GM19035 (cell line): ENCODE measurements around the gene CATSPERD.

ENCODE experiments used
- ATAC-seq: cut with Tn5 transposase; IDR thresholded peaks from one replicate; pipeline ENCODE4 v1.9.1; 2021; ENCODE audit not compliant: unreplicated experiment

The CATSPERD gene, protein sequence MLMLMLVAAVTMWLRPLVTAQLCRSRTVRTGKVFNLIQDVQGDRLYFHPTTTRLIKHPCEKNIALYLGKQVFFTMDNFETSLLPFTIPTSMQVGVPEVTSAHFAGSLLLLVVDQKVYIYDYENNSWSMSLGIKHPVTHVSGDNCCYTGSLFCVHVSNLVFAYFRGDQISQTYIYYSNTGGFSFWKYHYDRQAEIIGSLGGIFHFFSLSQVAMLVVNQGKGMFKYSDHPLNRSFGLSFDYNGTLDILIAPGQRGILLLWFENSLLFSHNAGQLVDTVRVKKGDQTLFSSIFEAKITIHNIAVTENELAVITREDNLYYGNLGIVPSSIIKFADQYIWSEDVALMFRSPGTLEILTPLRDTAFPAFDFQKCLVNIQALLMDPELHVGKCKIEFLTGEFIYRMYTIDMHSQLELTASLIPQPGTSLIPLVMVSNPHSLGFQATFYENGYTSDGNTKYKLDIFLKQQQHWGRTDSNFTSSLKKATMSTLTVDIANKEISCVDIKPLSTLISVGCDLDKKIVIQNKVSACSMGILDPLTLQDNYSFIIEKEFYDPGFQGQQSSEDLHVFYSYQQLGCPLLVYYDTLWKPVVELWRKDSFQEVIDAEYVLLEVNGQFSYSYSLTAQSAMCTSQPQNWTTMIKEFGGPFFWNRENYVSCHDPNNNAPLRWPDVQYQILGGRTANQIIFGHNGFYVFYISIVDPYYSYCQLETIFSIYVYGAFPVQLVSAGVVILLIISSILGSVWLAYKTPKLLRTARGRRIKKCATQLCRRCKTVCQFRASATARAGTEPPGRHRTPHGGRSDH

DNA sequence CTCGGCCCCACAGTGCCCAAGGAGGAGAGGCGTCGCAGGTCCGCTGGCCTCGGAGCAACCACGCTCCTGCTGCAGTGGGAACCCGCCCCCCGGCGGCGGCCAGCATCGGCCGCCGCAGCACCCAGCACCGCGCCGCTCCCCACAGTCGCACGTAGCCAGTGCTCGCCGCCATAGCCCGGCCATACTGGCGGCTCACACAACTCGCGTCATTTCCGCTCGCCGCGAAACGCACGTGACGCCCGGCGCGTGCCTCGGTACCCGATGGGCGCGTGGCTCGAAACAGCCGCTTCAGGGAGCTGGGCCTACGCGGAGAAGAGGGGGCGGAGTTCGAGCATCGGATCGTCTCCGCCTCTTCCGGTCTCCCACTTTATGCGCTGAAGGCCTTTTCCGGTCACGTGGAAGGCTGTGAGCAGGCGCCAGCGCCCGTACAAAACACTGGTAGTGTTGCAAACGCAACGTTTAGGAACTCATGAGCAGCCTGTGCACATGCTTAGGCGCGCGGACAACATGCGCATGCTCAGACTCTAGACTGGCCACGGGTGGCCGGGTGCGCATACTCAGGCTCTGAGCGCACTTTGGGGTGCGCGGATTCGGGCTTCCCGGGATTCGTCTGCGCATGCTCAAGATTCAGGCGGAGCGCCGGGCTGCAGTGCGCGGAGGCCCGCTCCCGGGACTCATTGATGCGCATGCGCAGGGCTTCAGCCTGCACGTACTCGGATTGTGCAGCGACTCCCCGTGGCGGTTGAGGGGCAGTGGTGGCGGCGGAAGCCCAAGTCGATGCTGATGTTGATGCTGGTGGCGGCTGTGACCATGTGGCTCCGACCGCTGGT lies at the start of gene CATSPERD, which contains the start of gene LONP1:
TSS of gene CATSPERD (plus strand) at position 677 of the 830 bp plus-strand sequence. CDS start at position 778, 101 bp downstream.
TSS of gene LONP1 (minus strand) at position 186 of the 830 bp plus-strand sequence. CDS start at position 172, 14 bp downstream.
- peak; percentile 85 for ATAC-seq

DNA sequence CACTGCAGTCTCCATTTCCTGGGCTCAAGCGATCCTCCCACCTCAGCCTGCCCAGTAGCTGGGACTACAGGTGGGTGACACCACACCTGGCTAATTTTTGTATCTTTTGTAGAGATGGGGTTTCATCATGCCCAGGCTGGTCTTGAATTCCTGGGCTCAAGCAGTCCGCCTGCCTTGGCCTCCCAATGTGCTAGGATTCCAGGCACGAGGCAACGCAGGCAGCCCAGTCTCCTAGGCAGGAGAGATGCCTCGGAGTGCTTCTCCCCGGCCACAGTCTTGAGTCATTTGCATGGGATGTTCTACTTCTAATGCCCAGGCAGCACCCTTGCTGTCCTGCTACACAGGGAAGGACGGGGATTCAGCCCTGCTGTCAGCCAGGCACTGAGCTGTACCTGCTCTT lies 48.8 kb upstream of the CATSPERD start:
- ATAC-seq: no peak

DNA sequence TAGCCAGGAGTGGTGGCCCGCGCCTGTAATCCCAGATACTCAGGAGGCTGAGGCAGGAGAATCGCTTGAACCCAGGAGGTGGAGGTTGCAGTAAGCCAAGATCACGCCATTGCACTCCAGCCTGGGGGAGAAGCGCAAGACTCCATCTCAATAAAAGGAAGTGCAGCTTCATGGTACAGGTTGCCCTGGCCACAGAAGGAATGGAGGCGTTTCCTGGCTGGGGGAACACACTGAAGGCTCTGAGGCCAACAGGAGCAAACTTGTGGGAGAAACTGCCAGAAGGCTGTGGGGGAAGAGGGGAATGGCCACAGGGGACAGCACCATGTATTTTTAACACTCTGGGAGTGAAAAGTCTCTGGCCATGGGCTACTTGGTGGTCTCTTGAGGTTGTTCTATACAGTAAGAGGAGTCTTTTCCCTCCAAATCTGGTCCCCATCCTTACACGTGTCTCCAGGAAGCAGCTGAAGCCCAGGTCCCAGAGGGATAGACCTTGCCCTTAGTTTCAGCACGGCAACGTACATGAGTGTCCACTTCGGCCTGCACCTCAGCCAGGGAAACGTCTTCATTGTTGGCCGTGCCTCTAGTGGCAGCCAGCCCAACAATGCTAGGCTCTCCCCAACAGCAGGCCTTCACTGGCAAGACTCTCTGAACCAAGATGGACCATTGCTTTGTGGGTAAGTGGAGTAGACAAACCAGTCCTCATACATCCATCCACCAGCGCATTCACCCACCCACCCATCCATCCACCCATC lies 47.6 kb upstream of the CATSPERD start:
- ATAC-seq: no peak

DNA sequence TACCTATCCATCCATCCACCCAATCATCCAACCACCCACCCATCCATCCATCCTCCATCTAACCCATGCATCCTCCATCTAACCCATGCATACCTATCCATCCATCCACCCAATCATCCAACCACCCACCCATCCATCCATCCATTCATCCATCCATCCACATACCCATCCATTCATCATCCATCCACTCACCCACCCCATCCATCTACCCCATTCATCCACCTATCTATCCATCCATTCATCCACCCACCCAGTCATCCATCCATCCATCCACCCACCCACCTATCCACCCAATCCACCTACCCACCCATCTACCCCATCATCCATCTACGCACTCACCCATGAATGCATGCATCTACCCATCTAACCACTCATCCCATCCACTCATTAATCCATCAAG lies 46.7 kb upstream of the CATSPERD start:
- ATAC-seq: no peak

DNA sequence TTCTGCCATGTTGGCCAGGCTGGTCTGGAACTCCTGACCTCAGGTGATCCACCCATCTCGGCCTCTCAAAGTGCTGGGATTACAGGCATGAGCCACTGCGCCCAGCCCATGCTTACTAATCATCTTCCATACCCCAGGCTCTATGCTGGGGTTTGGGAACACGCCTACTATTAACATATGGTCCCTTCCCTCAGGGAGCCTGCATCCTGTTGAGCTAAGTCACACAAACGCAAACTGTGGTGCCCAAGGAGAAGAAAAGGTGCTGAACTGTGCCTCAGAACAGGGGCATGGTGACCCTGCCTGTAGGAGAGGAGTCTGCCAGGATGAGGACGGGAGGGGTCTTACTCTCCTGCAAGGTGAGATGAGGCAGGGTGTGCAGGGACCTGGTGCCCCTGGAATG lies 45.7 kb upstream of the CATSPERD start:
- ATAC-seq: no peak

DNA sequence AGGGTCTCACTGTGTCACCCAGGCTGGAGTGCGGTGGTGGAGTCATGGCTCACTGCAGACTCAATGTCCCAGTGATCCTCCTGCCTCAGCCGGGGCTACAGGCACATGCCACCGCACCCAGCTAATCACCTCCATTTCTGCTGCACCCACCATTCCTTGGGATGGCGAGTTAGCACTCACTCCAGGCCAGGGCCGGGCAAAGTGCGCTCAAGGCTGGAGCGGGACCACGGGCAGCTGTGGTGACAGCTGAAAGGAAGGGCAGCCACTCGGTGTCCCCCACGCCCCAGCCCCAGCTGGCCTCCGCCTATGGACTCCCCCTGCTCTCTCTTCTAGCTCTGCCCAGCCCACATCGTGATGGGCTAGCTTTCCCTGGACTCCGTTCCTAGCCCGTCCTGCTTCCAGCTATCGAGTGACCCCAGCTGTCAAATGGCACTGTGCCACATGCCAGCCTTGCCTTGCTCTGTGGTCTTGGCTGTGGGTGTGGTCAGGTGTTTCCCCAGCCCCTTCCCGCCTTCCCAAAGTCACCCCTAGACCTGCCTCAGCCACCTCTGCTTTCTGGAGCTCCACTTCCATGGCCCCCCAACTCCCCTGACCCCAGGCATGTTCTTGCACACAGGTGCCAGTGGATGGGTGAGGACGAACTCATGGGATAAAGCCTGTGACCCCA lies 44.2 kb upstream of the CATSPERD start:
- no peak for ATAC-seq

DNA sequence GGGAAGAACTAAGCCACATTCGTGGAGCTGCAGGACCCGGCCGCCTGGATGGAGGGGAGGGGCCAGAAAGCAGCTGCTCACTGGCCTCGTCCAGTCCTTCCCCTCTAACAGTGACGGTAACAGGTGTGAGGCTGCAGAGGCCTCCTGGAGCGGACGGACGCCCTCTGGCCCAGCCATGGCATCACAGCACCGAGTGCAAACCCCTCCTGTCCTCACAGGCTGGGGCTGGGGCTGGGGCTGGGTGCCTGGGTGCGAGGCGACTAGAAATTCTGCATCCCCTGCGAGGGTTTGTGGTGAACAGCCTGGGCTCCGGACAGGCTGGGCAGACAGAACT lies 43.7 kb upstream of the CATSPERD start:
- ATAC-seq: no peak

DNA sequence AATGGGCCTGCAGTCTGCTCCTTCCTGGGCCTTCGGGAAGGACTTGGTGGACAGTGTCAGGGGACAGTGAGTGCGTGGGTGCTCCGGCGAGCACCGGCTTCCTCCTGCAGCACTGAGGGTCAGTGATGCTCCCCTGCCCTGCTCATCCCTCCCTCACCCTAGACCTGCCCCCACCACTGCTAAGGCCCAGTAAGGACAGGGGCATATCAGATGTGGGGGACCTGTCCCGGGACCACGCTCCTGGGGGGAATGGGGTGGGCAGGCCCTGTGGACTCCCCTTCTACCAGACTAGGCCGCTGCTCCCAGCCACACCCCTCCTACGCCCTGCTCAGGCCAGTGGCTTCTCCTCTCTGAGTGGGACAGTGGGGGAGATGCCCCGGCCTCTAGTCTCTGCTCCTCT lies 43.3 kb upstream of the CATSPERD start:
- no peak for ATAC-seq

DNA sequence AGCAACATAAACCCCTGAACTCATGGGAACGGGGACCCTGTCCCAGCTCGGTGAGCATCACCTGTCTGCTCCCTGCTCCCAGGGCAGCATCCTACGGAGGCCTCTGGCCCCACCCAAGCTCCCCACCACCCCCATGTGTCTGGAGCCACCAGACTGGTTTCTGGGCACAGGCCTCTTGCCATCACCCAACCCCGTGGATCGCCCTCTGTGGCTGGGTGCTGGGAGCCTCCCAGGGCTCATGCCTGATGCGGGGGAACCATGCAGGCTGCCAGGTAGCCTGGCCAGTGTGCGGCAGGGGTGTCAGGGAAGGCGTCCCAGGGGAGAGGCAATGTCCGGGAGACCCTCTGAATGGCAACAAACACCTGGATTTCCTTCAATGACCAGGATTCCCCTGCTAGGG lies 42.9 kb upstream of the CATSPERD start:
- no peak for ATAC-seq

DNA sequence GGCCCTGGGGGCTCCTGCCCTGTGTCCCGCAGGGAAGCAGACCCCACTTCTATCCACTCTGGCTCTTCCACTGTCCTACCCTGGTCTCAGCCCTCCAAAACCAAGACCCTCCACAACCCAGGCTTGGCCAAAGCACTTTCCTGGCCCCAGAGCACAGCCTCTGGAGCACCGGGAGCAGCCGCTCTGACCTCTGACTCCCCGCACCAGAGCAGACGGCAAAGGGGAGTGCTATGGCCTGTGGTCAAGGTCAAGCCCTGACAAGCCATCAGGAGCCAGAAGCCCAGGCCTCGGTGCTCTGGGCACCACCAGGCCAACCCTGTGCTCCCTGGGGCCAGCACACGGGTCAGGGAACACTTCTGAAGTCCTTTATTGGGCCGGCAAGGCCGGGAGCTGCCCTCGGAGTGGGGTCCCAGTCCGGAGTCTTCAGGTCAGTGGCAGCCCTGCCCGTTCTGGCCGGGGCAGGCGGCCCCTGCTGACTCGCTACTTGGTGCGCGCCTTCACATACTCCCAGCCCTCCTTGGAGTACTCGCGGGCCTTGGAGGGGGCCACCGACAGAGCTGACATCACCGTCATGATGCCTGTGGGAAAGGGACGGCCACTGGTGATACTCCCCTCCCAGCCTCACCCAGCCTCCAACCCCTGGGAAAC lies 42.2 kb upstream of the CATSPERD start:
- ATAC-seq: no peak

DNA sequence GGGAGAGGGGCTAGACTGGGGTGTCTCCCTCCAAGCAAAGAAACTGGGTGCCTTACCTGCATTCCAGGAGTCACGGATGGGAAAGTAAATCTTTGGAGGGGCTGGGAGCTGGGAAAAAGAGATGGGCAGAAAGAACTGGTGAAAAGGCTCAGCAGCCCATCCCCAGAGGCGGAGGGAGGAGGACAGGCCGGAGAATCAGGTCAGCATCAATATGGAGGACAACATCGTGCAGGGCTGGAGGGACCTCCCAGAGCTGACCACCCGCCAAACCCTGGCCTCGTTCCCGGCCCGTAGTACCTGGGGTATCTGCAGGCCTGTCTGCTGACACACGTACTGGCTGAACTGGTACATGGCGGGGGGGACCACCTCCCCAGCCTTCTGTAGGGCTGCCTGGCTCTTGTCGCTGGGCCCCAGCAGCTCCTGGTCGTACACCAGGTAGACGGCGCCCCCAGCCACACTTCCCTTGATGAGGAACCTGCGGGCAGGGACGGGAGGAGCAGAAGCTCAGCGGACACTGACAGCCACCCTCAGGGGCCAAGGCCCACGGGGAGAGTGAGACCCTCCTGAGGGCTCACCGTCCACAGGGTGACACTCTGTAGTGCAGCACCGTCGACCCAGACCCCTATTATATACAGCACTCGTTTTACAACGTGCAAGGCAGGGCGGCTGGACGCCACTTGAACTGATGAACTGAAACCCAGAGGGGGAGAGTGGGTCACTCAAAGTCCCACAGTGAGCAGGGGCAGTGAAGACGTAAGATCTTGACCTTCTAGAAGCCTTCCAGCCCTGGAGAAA lies 41.0 kb upstream of the CATSPERD start:
- no peak for ATAC-seq

DNA sequence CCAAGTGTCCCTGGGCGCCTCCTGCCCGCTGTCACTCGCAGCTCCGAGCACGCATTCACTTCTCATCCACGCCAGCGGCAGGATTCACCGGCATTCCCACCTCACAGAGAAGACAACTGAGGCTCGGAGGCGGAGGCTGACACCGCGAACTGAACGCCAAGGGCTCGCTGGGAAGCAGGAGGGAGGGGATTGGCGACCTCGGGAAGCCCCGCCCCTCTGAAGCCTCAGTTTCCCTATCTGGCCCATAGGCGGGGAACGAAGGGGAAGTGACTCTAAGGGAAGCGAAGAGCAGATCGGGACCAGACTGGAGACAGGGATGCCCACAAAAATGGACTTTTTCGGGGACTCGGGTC lies 40.4 kb upstream of the CATSPERD start:
- ATAC-seq: no peak

DNA sequence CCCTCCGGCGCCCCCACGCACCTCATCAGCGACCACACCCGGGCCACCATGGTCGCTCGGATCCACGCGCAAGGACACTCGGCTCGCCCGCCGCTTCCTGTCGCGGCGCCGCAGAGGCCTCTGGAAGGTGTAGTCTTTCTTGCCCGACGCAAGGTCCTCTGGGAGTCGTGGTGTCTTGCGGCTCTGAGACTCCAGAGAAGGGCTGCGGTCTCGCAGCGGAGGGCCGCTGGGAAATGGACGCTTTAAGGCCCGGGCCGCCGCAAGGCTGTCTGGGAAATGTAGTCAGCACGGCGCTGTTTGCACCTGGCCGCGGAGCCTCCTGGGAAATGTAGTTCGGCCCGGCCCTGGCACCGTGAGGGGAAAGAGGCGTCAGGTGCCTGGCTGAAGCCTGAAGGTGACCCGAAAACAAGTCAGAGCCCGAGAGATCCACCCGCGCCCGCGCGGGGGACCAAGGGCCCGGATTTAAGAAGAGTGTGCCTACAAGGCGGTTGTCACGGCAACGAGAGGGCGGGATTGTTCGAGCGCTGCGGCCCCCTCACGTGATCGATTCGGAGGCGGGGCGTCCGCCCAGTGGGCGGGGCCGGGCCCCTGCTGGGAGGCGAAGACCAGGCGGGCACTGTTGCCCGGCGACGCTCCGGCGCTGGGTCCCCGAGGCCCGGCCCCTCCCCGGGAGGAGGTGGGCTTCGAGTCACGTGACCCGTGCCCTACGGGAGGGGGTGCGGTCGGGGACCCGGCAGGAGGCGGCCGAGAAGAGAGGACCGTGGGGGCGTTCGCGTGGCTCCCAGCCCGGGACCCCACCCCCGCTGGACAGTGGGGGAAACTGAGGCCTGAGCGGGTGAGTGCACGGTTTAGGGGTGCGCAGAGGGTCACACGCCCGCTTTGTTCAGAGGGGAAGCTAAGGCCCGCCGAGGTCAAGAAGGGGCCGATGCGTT lies 39.7 kb upstream of the CATSPERD start, which contains the start of the genes HSD11B1L and MICOS13:
TSS of gene HSD11B1L (plus strand) at position 591 of the 932 bp plus-strand sequence. CDS start 3,806 bp downstream, outside the sequence.
TSS of gene MICOS13 (minus strand) at position 80 of the 932 bp plus-strand sequence. CDS start at position 50, 30 bp downstream.
- ATAC-seq: peak; percentile 86

DNA sequence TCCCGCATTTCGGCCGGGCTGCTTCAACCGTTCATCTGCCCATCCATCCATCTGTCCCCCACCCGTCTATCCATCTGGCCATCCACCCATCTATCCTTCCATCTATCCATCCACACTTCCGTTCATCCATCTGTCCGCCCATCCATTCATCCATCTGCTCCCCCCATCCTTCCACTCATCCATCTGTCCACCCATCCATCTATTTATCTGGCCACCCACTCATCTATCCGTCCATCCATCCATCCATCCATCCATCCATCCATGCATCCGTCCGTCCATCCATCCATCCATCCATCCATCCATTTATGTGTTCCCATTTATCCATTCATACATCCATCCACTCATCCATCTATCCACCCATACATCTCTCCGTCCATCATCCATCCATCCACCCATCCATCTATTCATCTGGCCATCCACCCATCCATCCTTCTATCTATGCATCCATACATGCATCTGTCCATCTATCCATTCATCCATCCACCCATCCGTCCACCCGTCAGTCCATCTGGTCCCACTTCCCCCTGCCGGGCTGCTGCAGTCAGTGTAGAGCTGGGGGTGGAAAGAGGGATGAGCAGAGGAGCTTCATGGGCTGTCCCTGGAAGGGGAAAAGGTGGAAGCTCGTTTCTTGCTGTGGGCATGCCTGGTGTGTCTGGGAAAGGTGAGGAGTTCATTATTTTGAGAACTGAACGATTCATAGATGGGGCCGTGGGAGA lies 38.9 kb upstream of the CATSPERD start:
- ATAC-seq: no peak

DNA sequence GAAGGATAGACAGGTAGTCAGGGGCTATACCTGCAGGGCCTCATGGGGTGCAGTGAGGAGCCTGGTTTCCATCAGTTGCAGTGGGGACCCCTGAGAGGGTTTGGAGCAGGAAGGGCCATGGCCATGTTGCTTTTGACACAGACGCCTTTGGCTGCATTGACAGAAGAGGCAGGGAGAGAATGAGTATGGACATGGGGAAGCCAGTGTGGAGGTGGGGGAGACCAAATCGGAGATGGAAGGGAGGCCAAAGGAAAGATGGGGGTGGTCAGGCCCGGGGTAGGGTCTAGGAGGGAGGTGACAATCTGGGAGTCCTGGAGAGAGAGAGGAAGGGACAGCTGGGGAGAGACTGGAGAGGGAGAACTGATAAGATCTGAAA lies 38.3 kb upstream of the CATSPERD start:
- ATAC-seq: no peak

DNA sequence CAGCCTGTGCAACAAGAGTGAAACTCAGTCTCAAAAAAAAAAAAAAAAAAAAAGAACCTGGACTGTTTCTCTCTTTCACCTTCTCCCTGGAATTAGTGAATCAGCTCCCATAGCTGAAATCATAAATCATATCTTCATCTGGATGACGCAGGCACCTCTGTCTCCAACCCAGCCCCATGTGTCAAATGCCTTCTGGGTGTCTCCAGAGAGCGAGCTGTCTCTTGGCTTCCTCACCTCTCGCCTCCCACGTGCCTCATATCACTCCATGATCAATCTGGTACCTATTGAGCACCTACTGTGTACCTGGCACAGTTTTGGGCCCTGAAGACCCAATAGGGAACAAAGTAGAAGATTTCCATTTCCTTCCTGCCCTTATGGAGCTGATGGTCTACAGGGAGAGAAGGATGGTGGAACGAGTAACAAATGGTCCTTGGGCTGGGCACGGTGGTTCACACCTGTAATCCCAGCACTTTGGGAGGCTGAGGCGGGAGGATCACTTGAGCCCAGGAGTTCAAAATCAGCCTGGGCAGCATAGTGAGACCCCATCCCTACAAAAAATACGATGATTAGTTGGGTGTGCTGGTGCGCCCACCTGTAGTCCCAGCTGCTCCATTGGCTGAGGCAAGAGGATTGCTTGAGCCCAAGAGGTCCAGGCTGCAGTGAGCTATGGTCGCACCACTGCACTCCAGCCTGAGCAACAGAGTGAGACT lies 37.1 kb upstream of the CATSPERD start:
- ATAC-seq: no peak
